ENCODE data around the gene DAGLA.

- TF ChIP-seq YY1 (IDR thresholded peaks at IDR 0.05; ENCODE audit: insufficient read depth, insufficient read length) = no peak
- no peak for TF ChIP-seq SUZ12 (IDR thresholded peaks at IDR 0.05; ENCODE audit: extremely low read depth, insufficient read depth, insufficient read length)
- no peak for TF ChIP-seq ZNF274 (IDR thresholded peaks at IDR 0.05; ENCODE audit: low read depth, low read length)
Observed at GRCh38 chr11:61765550-61766253, 85.5 kb downstream of the DAGLA start.

Data from NT2/D1 (cell line).